NCI-H524 (cell line): ENCODE data around the gene KLHDC10.
"Not testable (repeated sequence)": the region's sequence is repeated elsewhere in the genome, so short reads cannot be mapped to it uniquely, and the experiment has no call there.

Experiments
- DNase-seq, 2 experiments: peaks; one replicate each; lab custom pipeline; 2025; lab: John Stamatoyannopoulos, UW

Gene KLHDC10

GRCh38 chr7:130079846-130080394, 9.6 kb downstream of the KLHDC10 start:
- DNase-seq: no peak

GRCh38 chr7:130083497-130083896, 13.2 kb downstream of the KLHDC10 start:
- DNase-seq: not testable (repeated sequence)

DNA sequence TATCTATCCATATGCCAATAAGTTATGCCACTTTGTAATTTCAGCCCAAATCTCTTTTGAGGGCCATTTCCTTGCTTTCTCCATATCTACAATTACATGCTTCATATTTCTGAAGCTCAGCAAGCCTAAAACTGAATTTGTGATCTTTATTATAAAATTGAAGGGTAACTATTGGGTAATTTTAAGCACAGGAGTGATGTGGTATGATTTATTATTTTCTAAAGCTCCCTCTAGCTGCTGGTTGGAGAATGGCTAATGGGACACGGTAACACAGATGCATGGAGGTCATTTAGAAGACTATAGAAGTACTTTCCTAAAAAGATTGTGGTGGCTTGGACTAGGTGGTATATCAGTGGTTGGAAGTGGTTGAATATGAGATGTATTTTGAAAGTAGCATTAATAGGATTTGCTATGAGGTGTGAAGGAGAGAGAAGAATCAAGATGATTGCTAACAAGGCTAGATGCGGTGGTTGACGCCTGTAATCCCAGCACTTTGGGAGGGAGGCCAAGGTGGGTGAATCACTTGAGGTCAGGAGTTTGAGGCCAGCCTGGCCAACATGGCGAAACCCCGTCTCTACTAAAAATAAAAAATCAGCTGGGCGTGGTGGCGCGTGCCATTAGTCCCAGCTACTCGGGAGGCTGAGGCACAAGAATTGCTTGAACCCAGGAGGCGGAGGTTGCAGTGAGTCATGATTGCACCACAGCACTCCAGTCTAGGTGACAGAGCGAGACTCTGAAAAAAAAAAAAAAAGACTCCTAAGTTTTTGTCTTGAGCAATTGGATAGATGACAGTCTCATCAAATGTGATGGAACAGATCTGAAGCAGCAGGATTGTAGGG, 13.9 kb downstream of the KLHDC10 start:
- DNase-seq: peak in 1 of 2 experiments; percentile 17

GRCh38 chr7:130085235-130085634, 14.9 kb downstream of the KLHDC10 start:
- DNase-seq: not testable (repeated sequence)

GRCh38 chr7:130086938-130087337, 16.6 kb downstream of the KLHDC10 start:
- no peak for DNase-seq

DNA sequence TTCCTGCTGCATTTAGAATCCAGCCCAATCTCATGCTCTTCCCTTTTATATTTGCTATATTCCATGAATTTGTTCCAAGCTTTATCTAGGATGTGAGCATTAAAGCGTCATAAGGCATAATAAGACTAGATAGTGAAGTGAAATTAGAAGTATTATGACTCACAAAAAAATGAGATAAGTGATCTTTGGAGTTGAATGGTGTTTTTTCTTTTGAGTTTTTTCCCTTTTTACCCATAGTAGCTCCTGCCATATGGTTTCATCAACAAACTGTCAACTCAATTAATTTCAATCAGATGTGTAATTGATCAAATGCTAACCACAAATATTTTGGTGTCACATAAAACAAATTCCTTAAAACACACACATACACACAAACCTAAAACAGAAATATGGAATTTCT, 17.0 kb downstream of the KLHDC10 start:
- DNase-seq: no peak

DNA sequence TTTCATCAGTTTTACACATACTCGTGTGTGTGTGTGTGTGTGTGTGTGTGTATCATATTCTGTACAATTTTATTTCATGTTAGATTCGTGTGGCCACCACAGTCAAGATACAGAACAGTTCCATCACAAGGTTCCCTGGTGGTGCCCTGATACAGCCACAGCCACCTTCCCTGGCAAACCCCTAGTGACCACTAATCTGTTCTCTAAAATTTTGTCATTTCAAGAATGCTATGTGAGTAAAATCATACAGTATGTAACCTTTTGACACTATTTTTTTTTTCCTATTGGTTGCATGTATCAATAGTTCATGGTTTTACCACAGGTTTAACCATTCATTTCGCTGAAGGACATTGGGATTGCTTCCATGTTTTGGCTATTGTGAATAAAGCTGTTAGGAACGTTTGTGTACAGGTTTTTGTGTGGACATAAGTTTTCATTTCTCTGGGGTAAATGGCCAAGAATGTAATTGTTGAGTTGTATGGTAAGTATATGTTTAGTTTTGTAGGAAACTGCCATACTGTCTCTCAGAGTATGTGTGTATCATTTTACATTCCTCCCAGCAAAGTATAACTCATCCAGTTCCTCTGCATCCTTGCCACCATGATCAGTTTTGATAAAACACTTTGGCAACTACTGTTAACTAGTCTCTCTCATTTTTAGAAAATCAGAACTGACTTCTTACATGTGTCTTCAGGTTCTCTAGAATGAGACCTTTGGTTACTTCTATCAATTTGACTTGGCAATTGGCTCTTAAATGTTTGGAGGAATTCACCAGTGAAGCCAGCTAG, 20.6 kb downstream of the KLHDC10 start:
- DNase-seq: no peak

DNA sequence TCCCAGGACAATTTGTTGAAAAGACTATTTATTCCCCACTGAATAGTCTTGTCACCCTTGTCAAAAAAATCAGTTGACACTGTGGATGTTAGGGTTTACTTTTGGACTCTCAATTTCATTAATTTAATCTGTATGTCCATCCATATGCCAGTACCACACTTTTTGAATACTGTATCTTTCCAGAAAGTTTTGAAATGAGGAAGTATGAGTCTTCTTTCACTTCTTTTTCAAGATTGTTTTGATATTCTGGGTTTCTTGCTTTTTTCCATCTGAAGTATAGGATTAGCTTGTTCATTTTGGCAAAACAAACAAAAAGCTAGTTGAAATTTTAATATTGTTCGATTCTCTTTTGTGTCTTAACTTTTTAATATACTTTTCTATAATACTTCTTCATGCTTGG, 21.7 kb downstream of the KLHDC10 start:
- no peak for DNase-seq

DNA sequence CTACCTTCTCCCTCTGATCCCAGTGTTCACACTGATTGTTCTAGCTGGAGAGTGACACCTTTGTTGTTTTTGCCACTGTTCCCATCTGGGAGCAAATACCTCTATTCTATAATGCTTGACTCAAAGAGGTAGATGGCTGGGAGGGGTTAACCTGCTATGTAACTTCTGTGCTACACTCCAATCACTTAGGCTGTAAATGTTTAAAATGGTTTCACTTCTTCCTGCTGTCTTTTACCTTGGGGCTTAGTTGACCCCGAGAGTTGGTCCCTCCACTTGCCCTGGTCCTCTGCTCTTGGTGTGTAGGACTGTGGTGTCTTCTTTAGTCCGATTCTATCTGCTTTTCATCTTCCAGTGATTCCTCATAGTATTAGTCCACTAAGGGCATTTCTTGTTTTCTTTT, 22.3 kb downstream of the KLHDC10 start:
- no peak for DNase-seq

- no peak for DNase-seq
Observed at GRCh38 chr7:130095812-130096211, 25.5 kb downstream of the KLHDC10 start.

DNA sequence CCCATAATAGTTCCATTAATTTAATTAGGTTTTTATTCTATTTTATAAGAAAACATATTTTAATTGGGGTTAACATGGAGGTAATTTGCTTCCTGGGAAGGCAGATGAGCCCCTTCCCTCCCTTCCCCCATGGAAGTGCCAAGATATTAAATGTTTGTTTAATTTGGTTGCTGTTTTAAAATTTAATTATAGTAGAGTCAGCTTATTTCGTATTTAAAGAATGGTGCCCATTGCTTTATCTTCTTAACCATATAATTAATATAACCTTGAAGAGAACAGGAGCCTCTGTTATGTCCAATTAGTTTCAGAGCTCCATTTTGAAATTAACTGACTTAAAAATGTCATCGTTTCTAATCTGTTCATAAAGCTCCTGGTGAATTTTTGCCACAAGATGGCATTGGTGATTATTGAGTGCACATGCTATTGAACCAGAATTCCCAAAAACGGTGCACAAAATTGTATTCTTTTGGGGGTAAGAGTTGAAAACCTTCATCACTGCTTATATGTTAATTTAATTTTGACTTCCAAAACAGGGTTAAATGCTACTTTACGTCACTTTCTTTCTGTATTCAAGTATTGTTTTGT, 26.0 kb downstream of the KLHDC10 start:
- peak; percentile 8 to 67 for DNase-seq

DNA sequence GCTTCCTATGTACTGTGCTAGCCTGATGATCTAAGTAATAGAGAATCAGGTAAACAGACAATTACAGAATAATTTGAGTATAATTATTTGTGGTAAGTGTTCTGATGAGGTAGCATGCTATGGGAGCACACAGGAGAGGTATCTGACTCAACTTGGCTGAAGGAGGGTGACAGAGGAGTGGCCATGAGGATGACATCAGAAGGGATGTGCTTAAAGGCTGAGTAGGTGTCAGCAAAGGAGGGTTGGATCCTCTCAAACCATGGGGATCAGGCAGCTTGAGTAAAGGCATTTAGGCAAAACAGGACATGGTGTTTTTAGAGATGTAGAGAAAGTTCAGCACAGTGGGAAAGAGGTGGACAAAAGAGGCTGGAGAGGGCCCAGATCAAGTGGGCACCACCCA, 29.0 kb downstream of the KLHDC10 start:
- DNase-seq: no peak

DNA sequence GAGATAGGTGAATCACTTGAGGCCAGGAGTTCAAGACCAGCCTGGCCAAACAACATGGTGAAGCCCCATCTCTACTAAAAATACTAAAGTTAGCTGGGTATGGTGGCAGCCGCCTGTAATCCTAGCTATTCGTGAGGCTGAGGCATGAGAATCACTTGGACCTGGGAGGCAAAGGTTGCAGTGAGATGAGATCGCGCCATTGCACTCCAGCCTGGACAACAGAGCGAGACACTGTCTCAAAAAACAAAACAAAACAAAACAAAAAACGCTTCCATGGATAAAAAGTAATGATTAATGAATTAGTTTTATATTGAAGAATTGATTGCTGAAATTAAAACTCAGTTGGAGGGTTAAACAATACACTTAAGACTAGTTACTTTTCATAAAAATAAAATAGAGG, 32.3 kb downstream of the KLHDC10 start:
- no peak for DNase-seq

DNA sequence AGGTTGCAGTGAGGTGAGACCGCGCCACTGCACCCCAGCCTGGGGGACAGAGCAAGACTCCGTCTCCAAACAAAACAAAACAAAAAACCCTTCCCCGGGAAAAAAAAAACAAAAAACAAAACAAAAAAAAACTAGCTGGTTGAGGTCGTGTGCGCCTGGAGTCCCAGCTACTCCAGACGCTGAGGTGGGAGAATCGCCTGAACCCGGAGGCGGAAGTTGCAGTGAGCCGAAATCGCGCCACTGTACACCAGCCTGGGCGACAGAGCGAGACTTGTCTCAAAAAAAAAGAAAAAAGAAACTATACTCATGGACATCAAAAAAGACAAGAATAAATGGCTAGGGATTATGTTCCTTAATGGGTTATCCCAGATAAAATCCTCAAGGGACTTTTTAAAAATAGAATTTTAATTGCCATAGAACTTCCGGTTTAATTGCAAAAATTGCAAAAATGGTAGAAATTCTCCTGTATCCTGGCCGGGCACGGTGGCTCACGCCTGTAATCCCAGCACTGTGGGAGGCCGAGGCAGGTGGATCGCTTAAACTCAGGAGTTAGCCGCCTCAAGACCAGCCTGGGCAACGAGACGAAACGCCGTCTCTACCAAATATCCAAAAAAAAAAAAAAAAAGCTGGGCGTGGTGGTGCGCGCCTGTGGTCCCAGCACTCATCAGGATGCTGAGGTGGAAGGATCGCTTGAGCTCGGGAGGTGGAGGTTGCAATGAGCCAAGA, 37.8 kb downstream of the KLHDC10 start:
- DNase-seq: no peak

GRCh38 chr7:130108809-130109208, 38.5 kb downstream of the KLHDC10 start:
- DNase-seq: no peak

DNA sequence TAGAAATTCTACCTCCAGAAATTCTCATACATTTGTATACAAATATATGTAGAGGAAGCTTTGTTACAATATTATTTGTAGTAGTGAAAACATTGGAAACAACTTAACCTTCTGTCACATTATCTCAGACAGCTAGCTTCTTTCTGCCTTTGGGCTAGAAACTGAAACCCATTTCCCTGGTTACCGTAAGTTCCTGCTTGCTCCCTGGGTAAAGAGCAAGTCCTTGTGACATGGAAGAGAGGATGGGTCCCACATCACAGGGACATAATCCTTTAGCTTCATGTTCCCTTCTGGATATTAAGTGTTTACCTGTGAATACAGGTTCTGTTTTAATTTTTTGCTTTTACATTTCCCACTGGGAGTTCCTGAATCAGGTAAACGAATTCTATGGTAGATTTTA, 41.8 kb downstream of the KLHDC10 start:
- peak in 1 of 2 experiments; percentile 44 for DNase-seq

- DNase-seq: peak; percentile 70 to 83
Observed at GRCh38 chr7:130112662-130113425, 42.5 kb downstream of the KLHDC10 start.

- not testable (repeated sequence) for DNase-seq
Observed at GRCh38 chr7:130113426-130113805, 43.1 kb downstream of the KLHDC10 start.

DNA sequence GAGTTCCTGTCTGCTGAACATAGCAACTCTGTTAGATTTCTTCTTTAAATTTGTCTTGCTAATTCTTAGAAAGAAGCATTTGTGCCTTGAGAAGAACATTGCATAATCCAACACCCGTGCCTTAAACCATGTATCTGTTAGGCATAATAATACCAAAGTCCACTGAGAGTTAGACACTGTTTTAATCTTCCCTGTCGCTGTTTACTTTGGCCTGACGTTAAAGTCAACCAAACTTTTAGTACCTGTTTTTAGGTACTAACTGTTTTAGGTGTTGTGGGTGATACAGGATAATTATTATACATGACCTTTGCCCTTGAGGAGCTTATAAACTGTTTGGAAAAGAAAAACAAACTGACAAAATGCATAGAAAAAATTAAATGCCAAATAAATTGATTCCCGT, 43.6 kb downstream of the KLHDC10 start:
- no peak for DNase-seq

- no peak for DNase-seq
Observed at GRCh38 chr7:130114374-130114773, 44.0 kb downstream of the KLHDC10 start.

GRCh38 chr7:130114776-130115175, 44.4 kb downstream of the KLHDC10 start:
- DNase-seq: no peak
